Measurements from ENCODE around the gene MLPH.

The MLPH gene

GRCh38 chr2:237576974-237577373, 89.9 kb downstream of the MLPH start:
- FAIRE-seq (no peak), DNase-seq (ENCODE audit: insufficient read length, low spot score) (no peak)
- TF ChIP-seq TAF1 (IDR thresholded peaks at IDR 0.05; ENCODE audit: low read depth, low read length) (no peak), PAX5 (IDR thresholded peaks at IDR 0.05; ENCODE audit: insufficient read depth, low read length, severe bottlenecking) (no peak), POLR2A (IDR thresholded peaks at IDR 0.05; ENCODE audit: low read depth, low read length) (no peak), POU2F2 (IDR thresholded peaks at IDR 0.05; ENCODE audit: low read depth, low read length) (no peak), POLR2AphosphoS5 (IDR thresholded peaks at IDR 0.05; ENCODE audit: low read depth, low read length) (no peak), SPI1 (IDR thresholded peaks at IDR 0.05; ENCODE audit: low read depth, low read length) (no peak)

- no peak for FAIRE-seq
- no peak for DNase-seq (ENCODE audit: insufficient read length, low spot score)
- TF ChIP-seq PAX5 (IDR thresholded peaks at IDR 0.05; ENCODE audit: insufficient read depth, low read length, severe bottlenecking) (no peak), POLR2AphosphoS5 (IDR thresholded peaks at IDR 0.05; ENCODE audit: low read depth, low read length) (no peak), SPI1 (IDR thresholded peaks at IDR 0.05; ENCODE audit: low read depth, low read length) (no peak), POLR2A (IDR thresholded peaks at IDR 0.05; ENCODE audit: low read depth, low read length) (no peak), TAF1 (IDR thresholded peaks at IDR 0.05; ENCODE audit: low read depth, low read length) (no peak), POU2F2 (IDR thresholded peaks at IDR 0.05; ENCODE audit: low read depth, low read length) (no peak)
Measured at GRCh38 chr2:237577458-237577857, 90.4 kb downstream of the MLPH start.

GRCh38 chr2:237577956-237578870, 91.2 kb downstream of the MLPH start:
- TF ChIP-seq TAF1 (IDR thresholded peaks at IDR 0.05; ENCODE audit: low read depth, low read length) (no peak), PAX5 (IDR thresholded peaks at IDR 0.05; ENCODE audit: insufficient read depth, low read length, severe bottlenecking) (no peak), POLR2A (IDR thresholded peaks at IDR 0.05; ENCODE audit: low read depth, low read length) (no peak), SPI1 (IDR thresholded peaks at IDR 0.05; ENCODE audit: low read depth, low read length) (no peak), POU2F2 (IDR thresholded peaks at IDR 0.05; ENCODE audit: low read depth, low read length) (no peak), POLR2AphosphoS5 (IDR thresholded peaks at IDR 0.05; ENCODE audit: low read depth, low read length) (no peak)
- no peak for FAIRE-seq
- no peak for DNase-seq (ENCODE audit: insufficient read length, low spot score)

GRCh38 chr2:237581326-237581725, 94.3 kb downstream of the MLPH start:
- DNase-seq (ENCODE audit: insufficient read length, low spot score): no peak
- TF ChIP-seq POU2F2 (IDR thresholded peaks at IDR 0.05; ENCODE audit: low read depth, low read length): no peak
- TF ChIP-seq PAX5 (IDR thresholded peaks at IDR 0.05; ENCODE audit: insufficient read depth, low read length, severe bottlenecking): no peak
- no peak for TF ChIP-seq SPI1 (IDR thresholded peaks at IDR 0.05; ENCODE audit: low read depth, low read length)
- TF ChIP-seq POLR2A (IDR thresholded peaks at IDR 0.05; ENCODE audit: low read depth, low read length): no peak
- no peak for TF ChIP-seq POLR2AphosphoS5 (IDR thresholded peaks at IDR 0.05; ENCODE audit: low read depth, low read length)
- TF ChIP-seq TAF1 (IDR thresholded peaks at IDR 0.05; ENCODE audit: low read depth, low read length): no peak
- FAIRE-seq: no peak

- peak; percentile 48 for DNase-seq (ENCODE audit: insufficient read length, low spot score)
- peak; percentile 87 for FAIRE-seq
- TF ChIP-seq POLR2A (IDR thresholded peaks at IDR 0.05; ENCODE audit: low read depth, low read length): no peak
- no peak for TF ChIP-seq POU2F2 (IDR thresholded peaks at IDR 0.05; ENCODE audit: low read depth, low read length)
- no peak for TF ChIP-seq SPI1 (IDR thresholded peaks at IDR 0.05; ENCODE audit: low read depth, low read length)
- no peak for TF ChIP-seq POLR2AphosphoS5 (IDR thresholded peaks at IDR 0.05; ENCODE audit: low read depth, low read length)
- TF ChIP-seq PAX5 (IDR thresholded peaks at IDR 0.05; ENCODE audit: insufficient read depth, low read length, severe bottlenecking): no peak
- TF ChIP-seq TAF1 (IDR thresholded peaks at IDR 0.05; ENCODE audit: low read depth, low read length): no peak
Measured at GRCh38 chr2:237581751-237582746, 95.0 kb downstream of the MLPH start.

- TF ChIP-seq TAF1 (IDR thresholded peaks at IDR 0.05; ENCODE audit: low read depth, low read length) (no peak), PAX5 (IDR thresholded peaks at IDR 0.05; ENCODE audit: insufficient read depth, low read length, severe bottlenecking) (no peak), POLR2AphosphoS5 (IDR thresholded peaks at IDR 0.05; ENCODE audit: low read depth, low read length) (no peak), POLR2A (IDR thresholded peaks at IDR 0.05; ENCODE audit: low read depth, low read length) (no peak), POU2F2 (IDR thresholded peaks at IDR 0.05; ENCODE audit: low read depth, low read length) (no peak), SPI1 (IDR thresholded peaks at IDR 0.05; ENCODE audit: low read depth, low read length) (no peak)
- FAIRE-seq (no peak), DNase-seq (ENCODE audit: insufficient read length, low spot score) (no peak)
Measured at GRCh38 chr2:237583385-237584295, 96.6 kb downstream of the MLPH start.

GRCh38 chr2:237585590-237586221, 98.7 kb downstream of the MLPH start:
- TF ChIP-seq TAF1 (IDR thresholded peaks at IDR 0.05; ENCODE audit: low read depth, low read length) (no peak), POLR2A (IDR thresholded peaks at IDR 0.05; ENCODE audit: low read depth, low read length) (no peak), PAX5 (IDR thresholded peaks at IDR 0.05; ENCODE audit: insufficient read depth, low read length, severe bottlenecking) (no peak), POU2F2 (IDR thresholded peaks at IDR 0.05; ENCODE audit: low read depth, low read length) (no peak), SPI1 (IDR thresholded peaks at IDR 0.05; ENCODE audit: low read depth, low read length) (no peak), POLR2AphosphoS5 (IDR thresholded peaks at IDR 0.05; ENCODE audit: low read depth, low read length) (no peak)
- FAIRE-seq (no peak), DNase-seq (ENCODE audit: insufficient read length, low spot score) (no peak)
